Caco-2 (cell line): ENCODE results near the gene ADCY5. TPM values are rescaled to one million over a fixed set of nuclear protein-coding genes. Genes with fewer than 3 reads are reported as not detected.

ENCODE experiments used
- BruUV-seq: library from RNA; stranded (reverse); fragments of 400-500 nt; replicated peaks from 2 replicates; lab custom pipeline; 2021; lab: Mats Ljungman, UMichigan
- CTCF ChIA-PET: fragments of 300-600 bp; sonication (Branson Sonifier 250); formaldehyde crosslinking; loops from one replicate; lab custom pipeline; 2022; ENCODE audit warnings: antibody characterized with exemption; lab: Charles Lee
- POLR2A ChIA-PET: fragments of 300-600 bp; sonication (Branson Sonifier 250); formaldehyde crosslinking; loops from one replicate; lab custom pipeline; 2022; ENCODE audit warnings: antibody characterized with exemption; lab: Charles Lee
- DNase-seq, 2 experiments: peaks; one replicate each; pipeline versions ENCODE4 v3.0.0 to v3.0.0-alpha.2; 2020 to 2022
- H3K27me3 ChIP-seq: replicated peaks from 2 replicates; pipeline ENCODE4 v1.6.0; 2011; ENCODE audit warnings: low read length; ENCODE audit not compliant: control insufficient read depth, insufficient read depth
- H3K36me3 ChIP-seq: 2 replicates; pipeline ENCODE4 v1.5.1; 2011; ENCODE audit warnings: low read length; ENCODE audit not compliant: control insufficient read depth, insufficient read depth
- H3K4me1 ChIP-seq: fragments of 250-450 bp; sonication (Bioruptor Pico); 2 replicates; pipeline ENCODE4 v1.5.1; 2020; ENCODE audit warnings: mild to moderate bottlenecking
- H3K4me3 ChIP-seq: 2 replicates; pipeline ENCODE4 v1.5.1; 2011; ENCODE audit warnings: low read depth, mild to moderate bottlenecking, control low read depth, low read length
- H3K9me3 ChIP-seq: fragments of 250-450 bp; sonication (Bioruptor Pico); 2 replicates; pipeline ENCODE4 v1.5.1; 2020; ENCODE audit warnings: mild to moderate bottlenecking, moderate library complexity
- H3K27ac Mint-ChIP-seq: one replicate; pipeline ENCODE4 v1.8.0; 2022; ENCODE audit warnings: mixed read lengths; ENCODE audit not compliant: unreplicated experiment
- H3K27me3 Mint-ChIP-seq: one replicate; pipeline ENCODE4 v1.8.0; 2022; ENCODE audit warnings: mixed read lengths; ENCODE audit not compliant: insufficient read depth, unreplicated experiment
- H3K36me3 Mint-ChIP-seq: one replicate; pipeline ENCODE4 v1.8.0; 2022; ENCODE audit warnings: mild to moderate bottlenecking, mixed read lengths; ENCODE audit not compliant: insufficient read depth, unreplicated experiment
- H3K4me1 Mint-ChIP-seq: one replicate; pipeline ENCODE4 v1.8.0; 2022; ENCODE audit warnings: low read depth, mixed read lengths; ENCODE audit not compliant: unreplicated experiment
- H3K4me3 Mint-ChIP-seq: one replicate; pipeline ENCODE4 v1.8.0; 2022; ENCODE audit warnings: mild to moderate bottlenecking, moderate library complexity, mixed read lengths; ENCODE audit not compliant: unreplicated experiment
- H3K9me3 Mint-ChIP-seq: one replicate; pipeline ENCODE4 v1.8.0; 2022; ENCODE audit warnings: mixed read lengths; ENCODE audit not compliant: unreplicated experiment
- CTCF ChIP-seq, 2 experiments: fragments of 200-600 bp in 1 of 2; IDR thresholded peaks; 1 replicate in 1 of 2; 2 replicates in 1 of 2; pipeline versions ENCODE4 v1.5.1 to v1.8.0; 2011 to 2022; ENCODE audit warnings: antibody characterized with exemption in 1 of 2, control low read depth in 1 of 2, inconsistent platforms in 1 of 2, low read depth in 1 of 2, low read length in 1 of 2, mild to moderate bottlenecking in 1 of 2, moderate library complexity in 1 of 2; ENCODE audit not compliant: insufficient read depth in 1 of 2, severe bottlenecking in 1 of 2, unreplicated experiment in 1 of 2
- intact Hi-C: fragments of 100-400 bp; cut with micrococcal nuclease; formaldehyde crosslinking; loops from one replicate; pipeline ENCODE4 v1.10.0; 2022; ENCODE audit not compliant: unreplicated experiment
- total RNA-seq: library from RNA; stranded (reverse); gene quantifications from 2 replicates; pipeline ENCODE4 v1.2.3, GENCODE V29; 2022

Gene ADCY5
- total RNA-seq, 1 experiment from 2014 or later: 0.91 TPM

- no peak overlapping the region for H3K27ac Mint-ChIP-seq
- intact Hi-C loops: no loop called here
- BruUV-seq: no TSS peak
- no peaks in the 10 kb centered on the region for H3K9me3 Mint-ChIP-seq
- H3K27me3 ChIP-seq: no peaks in the 10 kb centered on the region
- H3K4me1 ChIP-seq: no peaks in the 10 kb centered on the region
- TF ChIP-seq CTCF (IDR thresholded peaks at IDR 0.05; ENCODE audit: insufficient read depth in 1 of 2, low read depth in 1 of 2, low read length in 1 of 2, severe bottlenecking in 1 of 2, unreplicated experiment in 1 of 2): no peak
- POLR2A ChIA-PET: no interaction called here
- no peak overlapping the region for H3K4me3 ChIP-seq
- H3K36me3 Mint-ChIP-seq: no peaks in the 10 kb centered on the region
- H3K4me1 Mint-ChIP-seq: peaks cover 4% of the 10 kb centered on the region
- no peak overlapping the region for H3K4me3 Mint-ChIP-seq
- H3K27me3 Mint-ChIP-seq: peaks cover 16% of the 10 kb centered on the region
- CTCF ChIA-PET: no interaction called here
- no peaks in the 10 kb centered on the region for H3K36me3 ChIP-seq
- no peaks in the 10 kb centered on the region for H3K9me3 ChIP-seq
- no peak for DNase-seq
Measured at GRCh38 chr3:123346021-123346420, 102.9 kb downstream of the ADCY5 start.

- Mint-ChIP-seq H3K27ac (no peak overlapping the region), H3K27me3 (peaks cover 11% of the 10 kb centered on the region), H3K4me1 (peaks cover 4% of the 10 kb centered on the region), H3K4me3 (no peak overlapping the region), H3K9me3 (no peaks in the 10 kb centered on the region), H3K36me3 (no peaks in the 10 kb centered on the region)
- intact Hi-C loops: no loop called here
- Histone ChIP-seq H3K4me1 (no peaks in the 10 kb centered on the region), H3K27me3 (no peaks in the 10 kb centered on the region), H3K4me3 (no peak overlapping the region), H3K36me3 (no peaks in the 10 kb centered on the region), H3K9me3 (no peaks in the 10 kb centered on the region)
- no TSS peak for BruUV-seq
- no peak for TF ChIP-seq CTCF (IDR thresholded peaks at IDR 0.05; ENCODE audit: insufficient read depth in 1 of 2, low read depth in 1 of 2, low read length in 1 of 2, severe bottlenecking in 1 of 2, unreplicated experiment in 1 of 2)
- CTCF ChIA-PET: no interaction called here
- POLR2A ChIA-PET: no interaction called here
- DNase-seq: no peak
Measured at GRCh38 chr3:123344907-123345594, 103.8 kb downstream of the ADCY5 start.

GRCh38 chr3:123344175-123344906 is 104.5 kb downstream of the ADCY5 start:
- Histone ChIP-seq H3K36me3 (no peaks in the 10 kb centered on the region), H3K4me3 (no peak overlapping the region), H3K9me3 (no peaks in the 10 kb centered on the region), H3K4me1 (no peaks in the 10 kb centered on the region), H3K27me3 (no peaks in the 10 kb centered on the region)
- Mint-ChIP-seq H3K27me3 (peaks cover 7% of the 10 kb centered on the region), H3K4me1 (peaks cover 4% of the 10 kb centered on the region), H3K4me3 (no peak overlapping the region), H3K27ac (no peak overlapping the region), H3K9me3 (no peaks in the 10 kb centered on the region), H3K36me3 (no peaks in the 10 kb centered on the region)
- no peak for TF ChIP-seq CTCF (IDR thresholded peaks at IDR 0.05; ENCODE audit: insufficient read depth in 1 of 2, low read depth in 1 of 2, low read length in 1 of 2, severe bottlenecking in 1 of 2, unreplicated experiment in 1 of 2)
- intact Hi-C loops: no loop called here
- no TSS peak for BruUV-seq
- ChIA-PET CTCF (no interaction called here), POLR2A (no interaction called here)
- DNase-seq: no peak
